ENCODE data around the gene SNX11. TPM values are rescaled to one million over a fixed set of nuclear protein-coding genes. Genes with fewer than 3 reads are reported as not detected.

The SNX11 gene
- total RNA-seq, 1 experiment from 2014 or later, result 26.8 TPM

- H4K20me1 ChIP-seq (ENCODE audit: insufficient read depth), result no peaks in the 10 kb centered on the region
- H3K9ac ChIP-seq (ENCODE audit: low read length), result no peak overlapping the region
- intact Hi-C loops (cut with micrococcal nuclease), result no loop called here
- no peak for TF ChIP-seq JUND (IDR thresholded peaks at IDR 0.05)
- TF ChIP-seq CEBPB (IDR thresholded peaks at IDR 0.05; ENCODE audit: low read depth), result no peak
- TF ChIP-seq YY1 (IDR thresholded peaks at IDR 0.05; ENCODE audit: extremely low read depth, insufficient replicate concordance, low read depth, low read length), result no peak
- no peak for TF ChIP-seq FOSL1 (IDR thresholded peaks at IDR 0.05; ENCODE audit: low read depth)
- no peak for TF ChIP-seq ZBTB33 (IDR thresholded peaks at IDR 0.05; ENCODE audit: extremely low read depth, insufficient replicate concordance, low read length)
- TF ChIP-seq SIN3A (IDR thresholded peaks at IDR 0.05; ENCODE audit: low read depth), result no peak
- TF ChIP-seq ELF1 (IDR thresholded peaks at IDR 0.05; ENCODE audit: borderline replicate concordance, low read depth), result no peak
- H3K4me3 ChIP-seq (replicated peaks in 1 of 2; ENCODE audit: low read depth in 1 of 2, low read length in 2 of 2), result no peak overlapping the region
- ChIA-PET CTCF (interaction anchor here (1.2 to 1.7 kb wide), 3 partner anchors 17 to 465 kb away, joined by 3 to 6 read pairs (median 3); no protein-coding TSS in a partner anchor), RAD21 (ENCODE audit: low non-redundant PET in 1 of 2, low total read pairs in 2 of 2, uncharacterized antibody in 2 of 2, unreplicated experiment in 2 of 2) (no interaction called here), POLR2A (no interaction called here)
- ATAC-seq, result no peak
- H3K27ac ChIP-seq (ENCODE audit: low read depth, low read length), result no peak overlapping the region
- BruUV-seq (replicated peaks), result no TSS peak
- H3K4me2 ChIP-seq (ENCODE audit: low read length), result no peak overlapping the region
- H3K79me2 ChIP-seq (ENCODE audit: insufficient read depth, low read length), result no peaks in the 10 kb centered on the region
- H3K9me2 ChIP-seq (ENCODE audit: insufficient read depth), result no peaks in the 10 kb centered on the region
- no peaks in the 10 kb centered on the region for H3K36me3 ChIP-seq (ENCODE audit: control insufficient read depth in 1 of 2, insufficient read depth in 2 of 2, low read length in 2 of 2)
- H3K9me3 ChIP-seq (ENCODE audit: control insufficient read depth in 1 of 2, insufficient read depth in 1 of 2, low read depth in 1 of 2, low read length in 2 of 2), result no peaks in the 10 kb centered on the region
- no peak overlapping the region for H2AFZ ChIP-seq (ENCODE audit: low read depth, low read length, poor library complexity, severe bottlenecking)
- H3K27me3 ChIP-seq (ENCODE audit: insufficient read depth, low read length), result peaks cover 25% of the 10 kb centered on the region; the same call in 1 of the 2 replicates
- DNase-seq (ENCODE audit: low read depth, low spot score), result no peak
- H3K4me1 ChIP-seq (ENCODE audit: control insufficient read depth in 1 of 2, insufficient read depth in 2 of 2, low read length in 2 of 2), result no peaks in the 10 kb centered on the region
These were observed 40.6 kb downstream of the SNX11 start for GRCh38 chr17:48148029-48148770.
